Measurements from ENCODE around the gene FARSA. TPM values are rescaled to one million over a fixed set of nuclear protein-coding genes. Genes with fewer than 3 reads are reported as not detected.

The FARSA gene
- total and polyA plus RNA-seq, 2 of the 4 experiments (the other 2 are of a cell fraction): 49.3 to 80.9 TPM

- H3K4me3 ChIP-seq (ENCODE audit: insufficient read depth, low read depth, low read length): no peak overlapping the region
- CTCF ChIA-PET: interaction anchor here (1.0 to 3.2 kb wide), 3 partner anchors 12 to 108 kb away, joined by 3 to 18 read pairs (median 4); no protein-coding TSS in a partner anchor
- no peak overlapping the region for H3K18ac ChIP-seq (ENCODE audit: low read depth, low read length)
- peaks cover 25% of the 10 kb centered on the region; the same call in 1 of the 2 replicates for H4K20me1 ChIP-seq (ENCODE audit: insufficient read depth, low read length)
- H3K27me3 ChIP-seq (ENCODE audit: control insufficient read depth, insufficient read depth, low read length): no peaks in the 10 kb centered on the region
- H3K14ac ChIP-seq (replicated peaks; ENCODE audit: low read depth, low read length): no peak overlapping the region
- BruUV-seq (replicated peaks): no TSS peak
- H2AK5ac ChIP-seq (ENCODE audit: low read depth, low read length): peak overlapping the region; percentile 21; the same call in 1 of the 2 replicates
- POLR2A ChIA-PET (ENCODE audit: unreplicated experiment): no interaction called here
- H3K4me1 ChIP-seq (ENCODE audit: control insufficient read depth, insufficient read depth, low read length): peaks cover 25% of the 10 kb centered on the region
- peak overlapping the region; percentile 66; the same call in 1 of the 2 replicates for H3K4ac ChIP-seq (ENCODE audit: low read depth, low read length)
- H3K27ac ChIP-seq (ENCODE audit: insufficient read depth, low read length): peak overlapping the region; percentile 87
- H2BK15ac ChIP-seq (ENCODE audit: low read depth, low read length): no peak overlapping the region
- peak overlapping the region; percentile 85 for H2BK5ac ChIP-seq (ENCODE audit: low read depth, low read length, poor library complexity, severe bottlenecking)
- H2AFZ ChIP-seq (replicated peaks; ENCODE audit: low read length, poor library complexity): no peak overlapping the region
- intact Hi-C loops (cut with micrococcal nuclease): no loop called here
- DNase-seq: no peak
- H4K8ac ChIP-seq (ENCODE audit: low read depth in 2 of 2, low read length in 2 of 2): peak overlapping the region; percentile 29 to 54; a peak in 1 of 4 replicates
- H3K4me2 ChIP-seq (ENCODE audit: low read depth, low read length): no peak overlapping the region
- TF ChIP-seq USF2 (IDR thresholded peaks at IDR 0.05; ENCODE audit: low read depth, low read length) (no peak), FOS (IDR thresholded peaks at IDR 0.05; ENCODE audit: low read depth, low read length) (no peak), MAZ (IDR thresholded peaks at IDR 0.05; ENCODE audit: borderline replicate concordance, low read depth, low read length) (no peak), CTCF (conservative IDR thresholded peaks at IDR 0.05; ENCODE audit: low read depth, low read length) (no peak), MAFK (IDR thresholded peaks at IDR 0.05; ENCODE audit: low read depth, low read length) (no peak), MXI1 (IDR thresholded peaks at IDR 0.05; ENCODE audit: borderline replicate concordance, low read depth, low read length) (no peak), RFX5 (IDR thresholded peaks at IDR 0.05; ENCODE audit: low read depth, low read length) (no peak)
- H3K56ac ChIP-seq (ENCODE audit: extremely low read depth, insufficient read depth, low read length): no peak overlapping the region
- H3K9ac ChIP-seq (ENCODE audit: low read depth, low read length): 0 out of 2 replicates have a peak overlapping the region, but pooled peaks have one; percentile 39
- peaks cover 5% of the 10 kb centered on the region; the same call in 1 of the 2 replicates for H3K9me1 ChIP-seq (ENCODE audit: insufficient read depth, low read length)
- 87% methylated on average over 6 of the region's 12 CpGs; no CpG with 5 or more reads in 1 of the 2 experiments for WGBS, 2 experiments (ENCODE audit: extremely low coverage in 2 of 2, insufficient read length in 1 of 2)
- dilution Hi-C loops (cut with HindIII; ENCODE audit: low sequenced_read_pairs, unreplicated experiment): no loop called here
- no peak overlapping the region; the same call in 1 of the 2 replicates for H2BK120ac ChIP-seq (ENCODE audit: low read depth, low read length)
- H2AK9ac ChIP-seq (replicated peaks; ENCODE audit: low read depth, low read length, poor library complexity): peak overlapping the region; percentile 91
- H4K91ac ChIP-seq (ENCODE audit: insufficient read depth, low read depth, low read length): peak overlapping the region; percentile 24
- H4K5ac ChIP-seq (ENCODE audit: low read depth, low read length): peak overlapping the region; percentile 9
- H3K79me1 ChIP-seq (ENCODE audit: low read depth in 1 of 2, low read length in 2 of 2): peaks cover 19 to 66% of the 10 kb centered on the region in 2 experiments
- H3K9me3 ChIP-seq (ENCODE audit: control insufficient read depth, insufficient read depth, low read length): no peaks in the 10 kb centered on the region
- in situ Hi-C loops (cut with MboI; ENCODE audit: low sequenced_read_pairs): no loop called here
- H2BK20ac ChIP-seq (ENCODE audit: low read depth, low read length): no peak overlapping the region
- ATAC-seq (ENCODE audit: low read depth): no peak
- H3K36me3 ChIP-seq (ENCODE audit: control insufficient read depth, insufficient read depth, low read length): peaks cover 50% of the 10 kb centered on the region
- peak overlapping the region; percentile 71; the same call in 1 of the 2 replicates for H3K23ac ChIP-seq (ENCODE audit: low read depth, low read length)
Measured at GRCh38 chr19:12953799-12954611, 20.5 kb upstream of the FARSA start.

Data from IMR-90 (cell line).